IPS-15b (cell line): ENCODE measurements around the gene ZNF311.
"Not testable (repeated sequence)": the region's sequence is repeated elsewhere in the genome, so short reads cannot be mapped to it uniquely, and the experiment has no call there.

Experiments used
- H3K27me3 ChIP-seq: one replicate; pipeline ENCODE4 v1.6.1; 2013; ENCODE audit warnings: low read length; ENCODE audit not compliant: control insufficient read depth, insufficient read depth
- H3K36me3 ChIP-seq: one replicate; pipeline ENCODE4 v1.6.1; 2013; ENCODE audit warnings: low read length; ENCODE audit not compliant: control insufficient read depth, insufficient read depth
- H3K4me1 ChIP-seq: one replicate; pipeline ENCODE4 v1.6.1; 2013; ENCODE audit warnings: mild to moderate bottlenecking, low read length; ENCODE audit not compliant: control insufficient read depth, insufficient read depth
- H3K4me3 ChIP-seq: one replicate; pipeline ENCODE4 v1.5.1; 2013; ENCODE audit warnings: low read depth, low read length
- H3K9ac ChIP-seq: one replicate; pipeline ENCODE4 v1.6.1; 2013; ENCODE audit warnings: low read depth, mild to moderate bottlenecking, low read length
- H3K9me3 ChIP-seq: one replicate; pipeline ENCODE4 v1.6.1; 2013; ENCODE audit warnings: mild to moderate bottlenecking, low read length; ENCODE audit not compliant: control insufficient read depth, insufficient read depth

Gene ZNF311

GRCh38 chr6:28980852-28981430, 24.2 kb downstream of the ZNF311 start:
- no peaks in the 10 kb centered on the region for H3K4me1 ChIP-seq
- peaks cover 11% of the 10 kb centered on the region for H3K27me3 ChIP-seq
- H3K9me3 ChIP-seq, result no peaks in the 10 kb centered on the region
- H3K9ac ChIP-seq, result peak overlapping the region; percentile 58
- peak overlapping the region; percentile 93 for H3K4me3 ChIP-seq
- no peaks in the 10 kb centered on the region for H3K36me3 ChIP-seq

- Histone ChIP-seq H3K4me1 (no peaks in the 10 kb centered on the region), H3K4me3 (peak overlapping the region; percentile 93), H3K9ac (peak overlapping the region; percentile 58), H3K27me3 (peaks cover 11% of the 10 kb centered on the region), H3K36me3 (no peaks in the 10 kb centered on the region), H3K9me3 (no peaks in the 10 kb centered on the region)
These were observed 24.8 kb downstream of the ZNF311 start for GRCh38 chr6:28980137-28980851.

- no peaks in the 10 kb centered on the region for H3K9me3 ChIP-seq
- H3K27me3 ChIP-seq, result peaks cover 11% of the 10 kb centered on the region
- no peaks in the 10 kb centered on the region for H3K36me3 ChIP-seq
- no peak overlapping the region for H3K4me3 ChIP-seq
- H3K9ac ChIP-seq, result no peak overlapping the region
- H3K4me1 ChIP-seq, result no peaks in the 10 kb centered on the region
These were observed 25.4 kb downstream of the ZNF311 start for GRCh38 chr6:28979679-28980078.

- Histone ChIP-seq H3K4me1 (no peaks in the 10 kb centered on the region), H3K36me3 (no peaks in the 10 kb centered on the region), H3K9me3 (no peaks in the 10 kb centered on the region), H3K4me3 (no peak overlapping the region), H3K9ac (no peak overlapping the region), H3K27me3 (peaks cover 11% of the 10 kb centered on the region)
These were observed 26.1 kb downstream of the ZNF311 start for GRCh38 chr6:28978959-28979561.

- no peaks in the 10 kb centered on the region for H3K4me1 ChIP-seq
- H3K9me3 ChIP-seq, result no peaks in the 10 kb centered on the region
- H3K9ac ChIP-seq, result no peak overlapping the region
- peaks cover 11% of the 10 kb centered on the region for H3K27me3 ChIP-seq
- no peaks in the 10 kb centered on the region for H3K36me3 ChIP-seq
- no peak overlapping the region for H3K4me3 ChIP-seq
These were observed 27.0 kb downstream of the ZNF311 start for GRCh38 chr6:28978133-28978491.

GRCh38 chr6:28977341-28978132, 27.6 kb downstream of the ZNF311 start:
- Histone ChIP-seq H3K4me3 (peak overlapping the region; percentile 5), H3K4me1 (no peaks in the 10 kb centered on the region), H3K9ac (no peak overlapping the region)

GRCh38 chr6:28976677-28977076, 28.4 kb downstream of the ZNF311 start:
- no peak overlapping the region for H3K4me3 ChIP-seq
- H3K36me3 ChIP-seq, result no peaks in the 10 kb centered on the region
- H3K9me3 ChIP-seq, result no peaks in the 10 kb centered on the region
- no peaks in the 10 kb centered on the region for H3K4me1 ChIP-seq
- no peak overlapping the region for H3K9ac ChIP-seq
- H3K27me3 ChIP-seq, result peaks cover 11% of the 10 kb centered on the region

More at GRCh38 chr6:28977341-28978132, 27.6 kb downstream of the ZNF311 start:
- no peaks in the 10 kb centered on the region for H3K36me3 ChIP-seq
- no peaks in the 10 kb centered on the region for H3K9me3 ChIP-seq
- H3K27me3 ChIP-seq, result peaks cover 11% of the 10 kb centered on the region

- Histone ChIP-seq H3K4me3 (no peak overlapping the region), H3K9me3 (no peaks in the 10 kb centered on the region), H3K9ac (no peak overlapping the region), H3K36me3 (no peaks in the 10 kb centered on the region), H3K27me3 (peaks cover under 1% of the 10 kb centered on the region), H3K4me1 (no peaks in the 10 kb centered on the region)
These were observed 30.6 kb downstream of the ZNF311 start for GRCh38 chr6:28974505-28974904.

GRCh38 chr6:28970056-28970455, 35.1 kb downstream of the ZNF311 start:
- H3K9me3 ChIP-seq, H3K27me3 ChIP-seq, H3K4me3 ChIP-seq, H3K9ac ChIP-seq, H3K4me1 ChIP-seq, H3K36me3 ChIP-seq: not testable (repeated sequence)

- no peaks in the 10 kb centered on the region for H3K4me1 ChIP-seq
- no peaks in the 10 kb centered on the region for H3K36me3 ChIP-seq
- no peaks in the 10 kb centered on the region for H3K9me3 ChIP-seq
- no peaks in the 10 kb centered on the region for H3K27me3 ChIP-seq
- H3K4me3 ChIP-seq, result no peak overlapping the region
- H3K9ac ChIP-seq, result no peak overlapping the region
These were observed 36.0 kb downstream of the ZNF311 start for GRCh38 chr6:28969129-28969528.

- no peaks in the 10 kb centered on the region for H3K36me3 ChIP-seq
- H3K4me1 ChIP-seq, result no peaks in the 10 kb centered on the region
- H3K27me3 ChIP-seq, result no peaks in the 10 kb centered on the region
- H3K9ac ChIP-seq, result no peak overlapping the region
- H3K4me3 ChIP-seq, result no peak overlapping the region
- H3K9me3 ChIP-seq, result no peaks in the 10 kb centered on the region
These were observed 36.6 kb downstream of the ZNF311 start for GRCh38 chr6:28968476-28968875.
